Measurements from ENCODE around the gene POLR3C. TPM values are rescaled to one million over a fixed set of nuclear protein-coding genes. Genes with fewer than 3 reads are reported as not detected.

Gene POLR3C
- total RNA-seq, 1 experiment from 2014 or later, result 35.1 TPM

Small RNAs within 50 kb of the gene (microRNA-seq; reads per million reads assigned to microRNA genes)
- gene MIR6736 (ENCODE audit: unreplicated experiment), result 2.9 reads per million

Other genes with a start within 250 kb of the POLR3C start
- 21.5 TPM for gene GPR89A, start 216.2 kb upstream of the POLR3C start, total RNA-seq (2021; ENCODE audit: unreplicated experiment)
- 2.3 TPM for gene PDZK1, start 116.8 kb upstream of the POLR3C start, total RNA-seq (2021; ENCODE audit: unreplicated experiment)
- gene CD160, start 104.7 kb upstream of the POLR3C start, total RNA-seq (2021; ENCODE audit: unreplicated experiment), result not detected
- gene RNF115, start 105 bp upstream of the POLR3C start, total RNA-seq (2021; ENCODE audit: unreplicated experiment), result 14.5 TPM
- gene NUDT17, start 21.4 kb downstream of the POLR3C start, total RNA-seq (2021; ENCODE audit: unreplicated experiment), result 3.7 TPM
- gene PIAS3, start 34.9 kb downstream of the POLR3C start, total RNA-seq (2021; ENCODE audit: unreplicated experiment), result 68.1 TPM
- gene ANKRD35, start 61.7 kb downstream of the POLR3C start, total RNA-seq (2021; ENCODE audit: unreplicated experiment), result not detected
- gene ITGA10, start 85.8 kb downstream of the POLR3C start, total RNA-seq (2021; ENCODE audit: unreplicated experiment), result 2.2 TPM
- gene PEX11B, start 94.5 kb downstream of the POLR3C start, total RNA-seq (2021; ENCODE audit: unreplicated experiment), result 27.4 TPM
- 172 TPM for gene RBM8A, start 103.3 kb downstream of the POLR3C start, total RNA-seq (2021; ENCODE audit: unreplicated experiment)
- gene LIX1L, start 133.8 kb downstream of the POLR3C start, total RNA-seq (2021; ENCODE audit: unreplicated experiment), result 23.3 TPM
- 1.4 TPM for gene ANKRD34A, start 140.4 kb downstream of the POLR3C start, total RNA-seq (2021; ENCODE audit: unreplicated experiment)
- 14.9 TPM for gene POLR3GL, start 140.5 kb downstream of the POLR3C start, total RNA-seq (2021; ENCODE audit: unreplicated experiment)
- gene TXNIP, start 172.4 kb downstream of the POLR3C start, total RNA-seq (2021; ENCODE audit: unreplicated experiment), result 15.2 TPM
- not detected for gene HJV, start 197.5 kb downstream of the POLR3C start, total RNA-seq (2021; ENCODE audit: unreplicated experiment)